ENCODE measurements around the gene NKX1-2.

Gene NKX1-2

GRCh38 chr10:124486635-124487034 is 36.8 kb upstream of the NKX1-2 start:
- H3K27me3 ChIP-seq (ENCODE audit: insufficient read depth, poor library complexity, severe bottlenecking) = no peaks in the 10 kb centered on the region
- no peak overlapping the region for H3K4me3 ChIP-seq (replicated peaks; ENCODE audit: insufficient read depth, low read length)
- DNase-seq (ENCODE audit: low read depth in 1 of 2, low spot score in 1 of 2) = no peak
- H3K27ac ChIP-seq (replicated peaks) = no peak overlapping the region
- no peak for TF ChIP-seq SPI1 (IDR thresholded peaks at IDR 0.05; ENCODE audit: borderline replicate concordance, low read depth)
- TF ChIP-seq, protein P1, sequence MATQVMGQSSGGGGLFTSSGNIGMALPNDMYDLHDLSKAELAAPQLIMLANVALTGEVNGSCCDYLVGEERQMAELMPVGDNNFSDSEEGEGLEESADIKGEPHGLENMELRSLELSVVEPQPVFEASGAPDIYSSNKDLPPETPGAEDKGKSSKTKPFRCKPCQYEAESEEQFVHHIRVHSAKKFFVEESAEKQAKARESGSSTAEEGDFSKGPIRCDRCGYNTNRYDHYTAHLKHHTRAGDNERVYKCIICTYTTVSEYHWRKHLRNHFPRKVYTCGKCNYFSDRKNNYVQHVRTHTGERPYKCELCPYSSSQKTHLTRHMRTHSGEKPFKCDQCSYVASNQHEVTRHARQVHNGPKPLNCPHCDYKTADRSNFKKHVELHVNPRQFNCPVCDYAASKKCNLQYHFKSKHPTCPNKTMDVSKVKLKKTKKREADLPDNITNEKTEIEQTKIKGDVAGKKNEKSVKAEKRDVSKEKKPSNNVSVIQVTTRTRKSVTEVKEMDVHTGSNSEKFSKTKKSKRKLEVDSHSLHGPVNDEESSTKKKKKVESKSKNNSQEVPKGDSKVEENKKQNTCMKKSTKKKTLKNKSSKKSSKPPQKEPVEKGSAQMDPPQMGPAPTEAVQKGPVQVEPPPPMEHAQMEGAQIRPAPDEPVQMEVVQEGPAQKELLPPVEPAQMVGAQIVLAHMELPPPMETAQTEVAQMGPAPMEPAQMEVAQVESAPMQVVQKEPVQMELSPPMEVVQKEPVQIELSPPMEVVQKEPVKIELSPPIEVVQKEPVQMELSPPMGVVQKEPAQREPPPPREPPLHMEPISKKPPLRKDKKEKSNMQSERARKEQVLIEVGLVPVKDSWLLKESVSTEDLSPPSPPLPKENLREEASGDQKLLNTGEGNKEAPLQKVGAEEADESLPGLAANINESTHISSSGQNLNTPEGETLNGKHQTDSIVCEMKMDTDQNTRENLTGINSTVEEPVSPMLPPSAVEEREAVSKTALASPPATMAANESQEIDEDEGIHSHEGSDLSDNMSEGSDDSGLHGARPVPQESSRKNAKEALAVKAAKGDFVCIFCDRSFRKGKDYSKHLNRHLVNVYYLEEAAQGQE (IDR thresholded peaks at IDR 0.05; ENCODE audit: insufficient replicate concordance, low read depth) = no peak
- TF ChIP-seq, protein P2, sequence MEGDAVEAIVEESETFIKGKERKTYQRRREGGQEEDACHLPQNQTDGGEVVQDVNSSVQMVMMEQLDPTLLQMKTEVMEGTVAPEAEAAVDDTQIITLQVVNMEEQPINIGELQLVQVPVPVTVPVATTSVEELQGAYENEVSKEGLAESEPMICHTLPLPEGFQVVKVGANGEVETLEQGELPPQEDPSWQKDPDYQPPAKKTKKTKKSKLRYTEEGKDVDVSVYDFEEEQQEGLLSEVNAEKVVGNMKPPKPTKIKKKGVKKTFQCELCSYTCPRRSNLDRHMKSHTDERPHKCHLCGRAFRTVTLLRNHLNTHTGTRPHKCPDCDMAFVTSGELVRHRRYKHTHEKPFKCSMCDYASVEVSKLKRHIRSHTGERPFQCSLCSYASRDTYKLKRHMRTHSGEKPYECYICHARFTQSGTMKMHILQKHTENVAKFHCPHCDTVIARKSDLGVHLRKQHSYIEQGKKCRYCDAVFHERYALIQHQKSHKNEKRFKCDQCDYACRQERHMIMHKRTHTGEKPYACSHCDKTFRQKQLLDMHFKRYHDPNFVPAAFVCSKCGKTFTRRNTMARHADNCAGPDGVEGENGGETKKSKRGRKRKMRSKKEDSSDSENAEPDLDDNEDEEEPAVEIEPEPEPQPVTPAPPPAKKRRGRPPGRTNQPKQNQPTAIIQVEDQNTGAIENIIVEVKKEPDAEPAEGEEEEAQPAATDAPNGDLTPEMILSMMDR (IDR thresholded peaks at IDR 0.05; ENCODE audit: insufficient read depth, low read length) = no peak
- no peak for TF ChIP-seq POLR2AphosphoS5 (IDR thresholded peaks at IDR 0.05; ENCODE audit: low read depth)

DNA sequence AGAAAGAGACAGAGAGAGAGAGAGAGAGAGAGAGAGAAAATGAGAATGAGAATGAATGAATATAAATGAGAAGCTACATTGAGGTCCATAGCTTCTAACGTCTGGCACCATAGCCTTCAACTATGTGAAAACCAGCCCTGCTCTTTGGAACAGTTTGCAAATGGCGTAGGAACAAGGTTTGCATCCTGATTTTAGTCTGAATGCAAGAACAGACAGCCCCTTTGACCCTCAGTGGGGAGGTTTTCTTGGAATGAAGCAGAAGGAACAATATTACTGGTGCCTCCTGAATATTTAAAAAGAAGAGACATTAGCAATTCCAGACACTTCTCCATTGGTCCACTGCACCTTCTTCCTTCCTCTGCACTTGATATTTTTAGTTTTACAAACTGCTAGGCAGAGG is 34.8 kb upstream of the NKX1-2 start:
- H3K4me3 ChIP-seq (replicated peaks; ENCODE audit: insufficient read depth, low read length) = no peak overlapping the region
- DNase-seq (ENCODE audit: low read depth in 1 of 2, low spot score in 1 of 2) = no peak
- H3K27me3 ChIP-seq (ENCODE audit: insufficient read depth, poor library complexity, severe bottlenecking) = no peaks in the 10 kb centered on the region
- TF ChIP-seq GABPA (IDR thresholded peaks at IDR 0.05; ENCODE audit: low read depth) (no peak), SPI1 (IDR thresholded peaks at IDR 0.05; ENCODE audit: borderline replicate concordance, low read depth) (no peak), POLR2AphosphoS5 (IDR thresholded peaks at IDR 0.05; ENCODE audit: low read depth) (no peak)
- TF ChIP-seq, protein P1 (IDR thresholded peaks at IDR 0.05; ENCODE audit: insufficient replicate concordance, low read depth) = no peak
- TF ChIP-seq, protein P2 (IDR thresholded peaks at IDR 0.05; ENCODE audit: insufficient read depth, low read length) = no peak
- H3K27ac ChIP-seq (replicated peaks) = no peak overlapping the region

DNA sequence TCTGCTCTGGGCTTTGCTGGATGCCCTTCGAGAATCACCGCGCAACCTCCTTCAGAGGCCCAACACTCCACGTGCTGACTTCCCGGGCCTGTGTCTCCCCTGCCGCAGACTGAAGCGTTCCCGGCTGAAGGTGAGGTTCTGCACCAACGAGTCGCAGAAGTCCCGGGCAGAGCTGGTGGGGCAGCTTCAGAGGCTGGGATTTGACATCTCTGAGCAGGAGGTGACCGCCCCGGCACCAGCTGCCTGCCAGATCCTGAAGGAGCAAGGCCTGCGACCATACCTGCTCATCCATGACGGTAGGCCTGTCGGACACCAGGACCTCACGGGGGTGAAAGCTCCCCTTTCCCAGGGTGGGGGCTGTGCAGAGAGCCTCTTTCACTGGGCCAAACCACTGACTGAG is 34.2 kb upstream of the NKX1-2 start:
- no peak for DNase-seq (ENCODE audit: low read depth in 1 of 2, low spot score in 1 of 2)
- no peaks in the 10 kb centered on the region for H3K27me3 ChIP-seq (ENCODE audit: insufficient read depth, poor library complexity, severe bottlenecking)

DNA sequence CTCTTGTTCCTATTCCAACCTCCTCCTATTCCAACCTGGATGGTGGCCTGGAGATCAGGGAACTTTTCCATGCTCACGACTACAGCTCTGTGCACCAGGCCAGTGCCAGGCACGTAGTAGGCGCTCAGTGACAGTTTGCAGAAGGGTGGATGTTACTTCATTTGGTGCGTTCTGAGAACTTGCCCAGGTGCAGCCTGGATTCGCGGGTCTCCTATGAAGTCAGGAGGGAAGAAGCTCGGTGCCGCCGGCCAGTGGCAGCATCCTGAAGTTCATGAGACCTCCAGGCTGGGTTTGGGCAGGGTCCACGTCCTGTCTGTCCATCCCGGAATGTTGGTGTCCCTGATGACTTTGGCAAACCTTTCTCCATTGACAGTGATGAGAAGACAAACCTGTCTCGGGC is 33.0 kb upstream of the NKX1-2 start:
- TF ChIP-seq, protein P1 (IDR thresholded peaks at IDR 0.05; ENCODE audit: insufficient replicate concordance, low read depth) = no peak
- TF ChIP-seq POLR2AphosphoS5 (IDR thresholded peaks at IDR 0.05; ENCODE audit: low read depth) (no peak), GABPA (IDR thresholded peaks at IDR 0.05; ENCODE audit: low read depth) (no peak), SPI1 (IDR thresholded peaks at IDR 0.05; ENCODE audit: borderline replicate concordance, low read depth) (no peak)
- TF ChIP-seq, protein P2 (IDR thresholded peaks at IDR 0.05; ENCODE audit: insufficient read depth, low read length) = no peak
- no peaks in the 10 kb centered on the region for H3K27me3 ChIP-seq (ENCODE audit: insufficient read depth, poor library complexity, severe bottlenecking)
- DNase-seq (ENCODE audit: low read depth in 1 of 2, low spot score in 1 of 2) = no peak
- H3K4me3 ChIP-seq (replicated peaks; ENCODE audit: insufficient read depth, low read length) = no peak overlapping the region
- H3K27ac ChIP-seq (replicated peaks) = no peak overlapping the region

More for the DNA sequence above, 34.2 kb upstream of the NKX1-2 start:
- TF ChIP-seq GABPA (IDR thresholded peaks at IDR 0.05; ENCODE audit: low read depth) = no peak
- TF ChIP-seq, protein P2 (IDR thresholded peaks at IDR 0.05; ENCODE audit: insufficient read depth, low read length) = no peak
- Histone ChIP-seq H3K4me3 (replicated peaks; ENCODE audit: insufficient read depth, low read length) (no peak overlapping the region), H3K27ac (replicated peaks) (no peak overlapping the region)

Measured in HL-60 (cell line).